ENCODE results near the gene SNX8. TPM values are rescaled to one million over a fixed set of nuclear protein-coding genes. Genes with fewer than 3 reads are reported as not detected.

SNX8 gene
- total RNA-seq, 4 donors from 2014 or later: 16.0 to 63.3 (median 31.6) TPM

DNA sequence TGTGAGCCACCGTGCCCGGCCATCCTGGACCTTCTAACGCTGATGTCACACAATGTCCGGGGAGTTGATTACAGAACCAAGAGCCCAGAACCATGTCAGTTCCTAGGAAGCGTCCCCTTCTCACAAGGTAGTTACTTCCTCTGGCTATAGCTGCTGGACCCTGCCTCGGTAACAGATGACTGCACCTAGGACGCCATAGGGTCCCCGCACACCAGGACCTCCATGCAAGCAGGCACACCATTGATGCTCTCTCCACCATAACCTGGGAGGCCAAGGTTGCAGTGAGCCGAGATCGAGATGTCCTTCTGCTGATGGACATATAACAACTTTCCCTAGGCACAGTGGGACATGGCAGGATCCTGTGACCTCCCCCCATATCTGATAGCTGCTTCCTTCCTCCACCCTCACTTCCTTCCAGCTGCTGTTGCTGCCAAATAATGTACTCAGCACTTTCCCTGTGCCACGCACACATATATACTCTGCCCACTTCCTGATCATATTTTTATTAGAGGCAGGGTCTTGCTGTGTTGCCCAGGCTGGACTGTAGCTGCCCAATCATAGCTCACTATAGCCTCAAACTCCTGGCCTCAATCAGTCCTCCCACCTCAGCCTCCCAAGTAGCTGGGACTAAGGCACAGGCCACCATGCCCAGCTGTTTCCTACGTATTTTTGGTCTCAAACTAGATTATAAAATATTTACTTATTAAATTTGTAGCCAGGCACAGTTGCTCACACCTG is 3.5 kb upstream of the SNX8 start:
- TF ChIP-seq, protein P1, sequence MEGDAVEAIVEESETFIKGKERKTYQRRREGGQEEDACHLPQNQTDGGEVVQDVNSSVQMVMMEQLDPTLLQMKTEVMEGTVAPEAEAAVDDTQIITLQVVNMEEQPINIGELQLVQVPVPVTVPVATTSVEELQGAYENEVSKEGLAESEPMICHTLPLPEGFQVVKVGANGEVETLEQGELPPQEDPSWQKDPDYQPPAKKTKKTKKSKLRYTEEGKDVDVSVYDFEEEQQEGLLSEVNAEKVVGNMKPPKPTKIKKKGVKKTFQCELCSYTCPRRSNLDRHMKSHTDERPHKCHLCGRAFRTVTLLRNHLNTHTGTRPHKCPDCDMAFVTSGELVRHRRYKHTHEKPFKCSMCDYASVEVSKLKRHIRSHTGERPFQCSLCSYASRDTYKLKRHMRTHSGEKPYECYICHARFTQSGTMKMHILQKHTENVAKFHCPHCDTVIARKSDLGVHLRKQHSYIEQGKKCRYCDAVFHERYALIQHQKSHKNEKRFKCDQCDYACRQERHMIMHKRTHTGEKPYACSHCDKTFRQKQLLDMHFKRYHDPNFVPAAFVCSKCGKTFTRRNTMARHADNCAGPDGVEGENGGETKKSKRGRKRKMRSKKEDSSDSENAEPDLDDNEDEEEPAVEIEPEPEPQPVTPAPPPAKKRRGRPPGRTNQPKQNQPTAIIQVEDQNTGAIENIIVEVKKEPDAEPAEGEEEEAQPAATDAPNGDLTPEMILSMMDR (IDR thresholded peaks at IDR 0.05; ENCODE audit: low read depth): no peak

DNA sequence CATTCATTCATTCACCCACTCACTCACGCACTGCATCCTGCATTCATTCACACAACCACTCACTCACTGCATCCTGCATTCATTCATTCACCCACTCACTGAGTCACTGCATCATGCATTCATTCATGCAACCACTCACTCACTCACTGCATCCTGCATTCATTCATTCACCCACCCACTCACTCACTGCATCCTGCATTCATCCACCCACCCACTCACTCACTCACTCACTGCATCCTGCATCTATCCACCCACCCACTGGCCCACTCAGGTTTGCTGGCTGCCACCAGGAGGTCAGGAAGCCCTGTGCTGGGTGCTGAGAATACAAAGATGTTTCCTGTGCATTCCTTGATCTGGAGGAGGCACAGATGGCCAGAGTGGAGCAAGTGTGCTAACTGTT is 2.3 kb upstream of the SNX8 start:
- TF ChIP-seq, protein P1 (IDR thresholded peaks at IDR 0.05; ENCODE audit: low read depth): no peak

DNA sequence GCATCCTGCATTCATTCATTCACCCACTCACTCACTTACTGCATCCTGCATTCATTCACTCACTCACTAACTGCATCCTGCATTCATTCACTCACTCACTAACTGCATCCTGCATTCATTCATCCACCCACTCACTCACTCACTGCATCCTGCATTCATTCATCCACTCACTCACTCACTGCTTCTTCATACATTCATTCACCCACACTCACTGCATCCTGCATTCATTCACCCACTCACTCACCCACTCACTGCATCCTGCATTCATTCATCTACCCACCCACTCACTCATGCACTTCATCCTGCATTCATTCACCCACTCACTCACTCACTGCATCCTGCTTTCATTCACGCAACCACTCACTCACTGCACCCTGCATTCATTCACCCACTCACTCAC is 1.5 kb upstream of the SNX8 start:
- TF ChIP-seq, protein P1 (IDR thresholded peaks at IDR 0.05; ENCODE audit: low read depth): no peak

DNA sequence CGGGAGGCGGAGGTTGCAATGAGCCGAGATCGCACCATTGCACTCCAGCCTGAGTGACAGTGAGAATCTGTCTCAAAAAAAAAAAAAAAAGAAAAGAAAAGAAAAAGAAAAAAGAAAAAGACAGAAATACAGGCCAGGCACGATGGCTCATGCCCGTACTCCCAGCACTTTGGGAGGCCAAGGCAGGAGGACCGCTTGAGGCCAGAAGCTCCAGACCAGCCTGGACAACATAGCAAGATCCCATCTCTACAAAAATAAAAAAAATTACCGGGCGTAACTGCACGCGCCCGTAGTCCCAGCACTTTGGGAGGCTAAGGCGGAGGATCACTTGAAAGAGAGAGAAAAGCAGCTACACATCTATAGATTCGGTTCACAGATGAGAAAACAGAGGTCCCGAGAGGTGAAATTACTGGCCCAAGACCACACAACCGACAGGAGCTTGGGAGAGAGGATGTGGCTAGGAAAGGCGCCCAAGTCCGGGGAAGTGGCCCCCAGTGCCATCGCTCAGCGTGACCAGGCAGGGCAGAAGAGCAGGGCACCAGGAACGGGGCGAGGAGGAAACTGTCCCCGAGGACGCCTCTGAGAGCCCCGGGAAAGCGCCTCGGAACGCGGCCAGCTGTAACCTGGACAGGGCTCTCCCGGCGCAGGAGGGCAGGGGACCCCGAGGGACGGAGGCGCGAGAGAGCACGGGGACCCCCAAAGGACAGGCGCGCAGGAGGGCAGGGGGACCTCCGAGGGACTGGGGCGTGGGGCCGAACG is 612 bp downstream of the SNX8 start:
- TF ChIP-seq, protein P1 (IDR thresholded peaks at IDR 0.05; ENCODE audit: low read depth): no peak

DNA sequence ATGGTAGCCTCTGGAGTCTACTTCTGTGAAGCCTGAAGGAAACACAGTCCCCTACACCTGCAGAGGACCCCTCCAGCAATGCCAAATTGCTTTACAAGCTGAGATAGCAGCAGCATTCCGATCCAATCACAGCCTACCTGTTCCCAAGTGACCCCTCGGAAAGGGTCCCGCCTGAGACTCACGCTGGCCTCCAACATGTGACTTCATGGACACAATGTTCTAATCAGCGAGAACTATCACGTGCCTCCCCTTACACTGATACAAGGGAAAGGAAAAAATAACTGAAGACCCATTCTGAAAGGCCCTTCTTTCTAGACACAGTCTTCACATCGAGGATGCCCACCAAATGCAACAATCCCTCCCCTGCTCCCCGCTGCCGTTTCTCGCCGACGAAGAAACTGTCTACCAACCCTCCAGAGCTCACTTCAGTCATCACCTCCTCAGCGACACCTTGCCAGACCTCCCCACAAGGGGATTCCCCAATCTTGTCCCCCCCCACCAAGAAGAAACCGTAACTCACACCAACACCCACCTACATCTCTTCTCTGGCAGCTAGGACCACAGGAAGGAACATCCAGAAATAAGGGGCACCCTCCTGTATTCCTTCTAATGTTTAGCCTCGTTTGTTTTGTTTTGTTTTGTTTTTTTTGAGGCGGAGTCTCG is 1.8 kb downstream of the SNX8 start:
- TF ChIP-seq, protein P1 (IDR thresholded peaks at IDR 0.05; ENCODE audit: low read depth): no peak

DNA sequence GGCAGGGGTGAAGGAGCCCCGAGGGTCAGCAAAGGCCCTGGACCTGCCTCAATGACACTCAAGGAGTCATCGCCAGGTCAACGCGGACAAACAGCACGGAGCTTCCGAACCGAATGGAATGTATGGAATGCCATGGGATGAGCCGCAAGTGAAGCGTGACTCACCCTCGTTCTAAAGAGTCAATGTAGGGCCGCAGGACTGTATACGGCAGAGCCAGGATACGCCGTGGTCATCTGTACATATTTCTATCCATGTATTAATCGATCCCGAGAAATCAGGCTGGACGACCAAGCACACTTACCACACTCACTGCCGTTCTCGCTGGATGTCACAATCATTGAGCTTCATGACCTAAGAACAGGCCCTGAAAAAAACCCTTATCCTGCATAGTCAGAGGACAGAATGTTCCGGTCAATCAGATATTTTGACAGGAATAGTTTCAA is 4.3 kb downstream of the SNX8 start:
- TF ChIP-seq, protein P1 (IDR thresholded peaks at IDR 0.05; ENCODE audit: low read depth): no peak

DNA sequence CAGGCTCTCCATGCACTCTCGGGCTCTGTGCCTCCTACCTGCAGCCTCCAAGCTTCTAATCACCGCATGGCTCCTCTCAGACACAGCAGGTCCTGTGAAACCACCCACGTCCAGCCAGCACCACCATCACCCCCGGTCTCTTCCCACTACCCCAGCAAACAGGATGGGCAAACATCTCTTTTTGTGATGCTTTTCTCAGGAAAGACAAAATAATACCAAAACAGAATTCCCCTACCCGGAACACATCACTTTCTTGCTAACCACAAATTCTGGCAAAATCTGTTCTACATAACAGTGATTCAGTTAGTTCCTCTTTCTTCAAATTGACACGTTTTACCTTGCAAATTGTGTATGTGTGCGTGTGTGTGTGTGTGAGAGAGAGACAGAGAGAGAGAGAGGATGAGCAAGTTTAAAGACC is 6.5 kb downstream of the SNX8 start:
- TF ChIP-seq, protein P1 (IDR thresholded peaks at IDR 0.05; ENCODE audit: low read depth): no peak

Data from subcutaneous adipose tissue (tissue), 4 donors.